Body of pancreas (tissue), 4 donors: ENCODE data around the gene PCBP3. TPM values are rescaled to one million over a fixed set of nuclear protein-coding genes. Genes with fewer than 3 reads are reported as not detected.

Experiments
- ATAC-seq: fragments of 150-250 bp; one replicate; pipeline ENCODE4 v1.9.1; 2016
- DNase-seq, 4 donors: peaks; one replicate each; pipeline ENCODE4 v3.0.0-alpha.2; 2019
- H3K27ac ChIP-seq, 4 donors: fragments of 200-600 bp; sonication (generic); 1 replicate in 3 of 4; 2 replicates in 1 of 4; pipeline versions ENCODE4 v1.5.1 to v1.6.1; 2016 to 2019; ENCODE audit warnings: mild to moderate bottlenecking in 1 of 4, mixed read lengths in 1 of 4, moderate library complexity in 1 of 4
- H3K27me3 ChIP-seq, 2 donors: fragments of 200-600 bp; sonication (generic); one replicate each; pipeline ENCODE4 v1.6.0; 2016; ENCODE audit warnings: mild to moderate bottlenecking in 1 of 2
- H3K36me3 ChIP-seq, 2 donors: fragments of 200-600 bp; sonication (generic); replicated peaks in 1 of 2; 2 replicates each; pipeline ENCODE4 v1.5.1; 2016; ENCODE audit warnings: low read depth in 2 of 2; ENCODE audit not compliant: insufficient read depth in 1 of 2
- H3K4me1 ChIP-seq: fragments of 200-600 bp; sonication (generic); one replicate; pipeline ENCODE4 v1.6.0; 2016
- H3K4me3 ChIP-seq, 2 donors: fragments of 200-600 bp; sonication (generic); 1 replicate in 1 of 2; 2 replicates in 1 of 2; pipeline ENCODE4 v1.5.1; 2016 to 2019
- H3K9me3 ChIP-seq, 3 donors: fragments of 200-600 bp; sonication (generic); 1 replicate in 2 of 3; 2 replicates in 1 of 3; pipeline ENCODE4 v1.5.1; 2016
- CTCF ChIP-seq, 7 experiments: fragments of 450-650 bp in 4 of 7; fragments of 200-600 bp in 3 of 7; sonication (generic) in 3 of 7; IDR thresholded peaks; one replicate each; pipeline ENCODE4 v1.5.1; 2016 to 2019; ENCODE audit warnings: antibody characterized with exemption in 7 of 7
- POLR2A ChIP-seq, 3 donors: fragments of 450-650 bp; IDR thresholded peaks; one replicate each; pipeline ENCODE4 v1.6.1; 2016; ENCODE audit warnings: antibody characterized with exemption in 3 of 3, mild to moderate bottlenecking in 2 of 3
- WGBS, 2 donors: methylation state at CpG; one replicate each; pipeline ENCODE4 v1.1.5; 2017; 5-methylcytosine and 5-hydroxymethylcytosine counted together
- intact Hi-C: fragments of 100-400 bp; cut with DNase I; formaldehyde crosslinking; loops from one replicate; pipeline ENCODE4 v1.15.1; 2023
- total RNA-seq, 2 donors: library from RNA; depleted of rRNA; stranded (reverse); fragments of >200 nt; gene quantifications; one replicate each; pipeline ENCODE4 v1.1.0, GENCODE V29; 2016

PCBP3 gene
- total RNA-seq, 2 donors from 2014 or later = 1.3 to 4.6 TPM

- intact Hi-C loops = no loop called here
- Histone ChIP-seq H3K4me1 (no peaks in the 10 kb centered on the region), H3K27me3 (no peaks in the 10 kb centered on the region), H3K4me3 (no peak overlapping the region), H3K27ac (no peak overlapping the region), H3K9me3 (no peaks in the 10 kb centered on the region), H3K36me3 (no peaks in the 10 kb centered on the region)
- 84 to 86% methylated on average over 6 to 18 of the region's 18 CpGs for WGBS, 2 donors
- TF ChIP-seq POLR2A (IDR thresholded peaks at IDR 0.05) (no peak), CTCF (IDR thresholded peaks at IDR 0.05) (no peak)
- no peak for ATAC-seq
- no peak for DNase-seq
Measured at GRCh38 chr21:45863267-45863666, 219.7 kb downstream of the PCBP3 start.

GRCh38 chr21:45863751-45864150 is 220.2 kb downstream of the PCBP3 start:
- intact Hi-C loops = no loop called here
- ATAC-seq = no peak
- H3K4me1 ChIP-seq = no peaks in the 10 kb centered on the region

GRCh38 chr21:45864436-45864835 is 220.9 kb downstream of the PCBP3 start:
- Histone ChIP-seq H3K27ac (no peak overlapping the region), H3K36me3 (no peaks in the 10 kb centered on the region), H3K27me3 (no peaks in the 10 kb centered on the region), H3K4me3 (no peak overlapping the region), H3K4me1 (no peaks in the 10 kb centered on the region), H3K9me3 (no peaks in the 10 kb centered on the region)
- no peak for ATAC-seq
- 53 to 57% methylated on average over 5 of the region's 5 CpGs for WGBS, 2 donors
- no peak for TF ChIP-seq CTCF (IDR thresholded peaks at IDR 0.05)
- TF ChIP-seq POLR2A (IDR thresholded peaks at IDR 0.05) = no peak
- intact Hi-C loops = no loop called here
- no peak for DNase-seq

More at GRCh38 chr21:45863751-45864150, 220.2 kb downstream of the PCBP3 start:
- Histone ChIP-seq H3K9me3 (no peaks in the 10 kb centered on the region), H3K36me3 (no peaks in the 10 kb centered on the region), H3K27me3 (no peaks in the 10 kb centered on the region), H3K4me3 (no peak overlapping the region), H3K27ac (no peak overlapping the region)
- WGBS, 2 donors = 71 to 75% methylated on average over 19 of the region's 19 CpGs
- TF ChIP-seq POLR2A (IDR thresholded peaks at IDR 0.05) = no peak
- no peak for TF ChIP-seq CTCF (IDR thresholded peaks at IDR 0.05)
- no peak for DNase-seq

- Histone ChIP-seq H3K9me3 (no peaks in the 10 kb centered on the region), H3K4me3 (no peak overlapping the region), H3K36me3 (no peaks in the 10 kb centered on the region), H3K27me3 (no peaks in the 10 kb centered on the region), H3K27ac (no peak overlapping the region), H3K4me1 (no peaks in the 10 kb centered on the region)
- intact Hi-C loops = no loop called here
- ATAC-seq (no peak), DNase-seq (no peak)
- WGBS, 2 donors = 70 to 79% methylated on average over 15 to 27 of the region's 27 CpGs
- no peak for TF ChIP-seq POLR2A (IDR thresholded peaks at IDR 0.05)
- TF ChIP-seq CTCF (IDR thresholded peaks at IDR 0.05) = no peak
Measured at GRCh38 chr21:45865106-45865835, 221.7 kb downstream of the PCBP3 start.

- WGBS, 2 donors = 53 to 63% methylated on average over 11 of the region's 11 CpGs
- Histone ChIP-seq H3K4me1 (no peaks in the 10 kb centered on the region), H3K27me3 (no peaks in the 10 kb centered on the region), H3K36me3 (no peaks in the 10 kb centered on the region), H3K9me3 (no peaks in the 10 kb centered on the region), H3K27ac (no peak overlapping the region), H3K4me3 (no peak overlapping the region)
- TF ChIP-seq POLR2A (IDR thresholded peaks at IDR 0.05) (no peak), CTCF (IDR thresholded peaks at IDR 0.05) (no peak)
- DNase-seq (no peak), ATAC-seq (no peak)
- intact Hi-C loops = no loop called here
Measured at GRCh38 chr21:45866551-45866950, 223.0 kb downstream of the PCBP3 start.
